Activated T-cell treated with anti-CD3 and anti-CD28 coated beads for 4 hours (primary cell): ENCODE results near the gene TOX3.

Experiments used
- DNase-seq: peaks from one replicate; pipeline ENCODE4 v3.0.0-alpha.2; 2020

TOX3 gene

DNA sequence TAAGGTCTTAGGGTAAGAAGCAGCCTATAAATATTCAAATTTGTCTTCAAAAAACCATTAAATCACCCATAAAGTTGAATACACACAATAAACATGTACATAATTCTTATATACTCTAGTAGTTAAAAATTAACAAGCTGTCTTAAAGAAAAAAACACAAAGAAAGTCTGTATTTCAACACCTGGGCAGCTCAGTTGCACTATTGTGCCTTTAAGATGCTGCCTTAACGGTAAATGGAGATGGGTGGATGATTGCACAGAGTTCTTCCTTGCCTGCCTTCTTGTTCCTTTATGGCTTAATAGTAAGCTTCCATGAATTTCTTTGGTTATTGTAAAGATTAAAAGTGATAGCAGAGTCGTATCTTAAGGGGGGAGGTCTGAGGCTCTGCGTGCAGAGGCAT lies 105.1 kb downstream of the TOX3 start:
- DNase-seq: no peak

DNA sequence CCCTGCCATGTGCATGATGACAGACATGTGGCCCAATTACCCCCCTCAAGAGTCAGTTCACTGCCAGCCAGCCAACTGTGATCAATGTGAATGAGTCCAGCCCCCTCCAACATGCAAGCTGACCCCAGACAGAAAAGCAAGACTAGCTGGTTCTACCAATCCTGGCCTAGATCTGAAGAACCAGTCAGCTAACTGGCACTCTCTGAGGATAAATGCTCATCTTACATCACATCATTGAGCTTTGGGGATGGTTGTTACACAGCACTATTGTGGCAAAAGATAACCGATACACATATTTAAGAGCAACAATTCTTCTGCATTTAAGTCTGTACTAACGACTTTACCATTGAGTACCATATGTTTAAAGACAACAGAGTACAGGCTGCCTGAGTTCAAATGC lies 106.7 kb downstream of the TOX3 start:
- DNase-seq: no peak

DNA sequence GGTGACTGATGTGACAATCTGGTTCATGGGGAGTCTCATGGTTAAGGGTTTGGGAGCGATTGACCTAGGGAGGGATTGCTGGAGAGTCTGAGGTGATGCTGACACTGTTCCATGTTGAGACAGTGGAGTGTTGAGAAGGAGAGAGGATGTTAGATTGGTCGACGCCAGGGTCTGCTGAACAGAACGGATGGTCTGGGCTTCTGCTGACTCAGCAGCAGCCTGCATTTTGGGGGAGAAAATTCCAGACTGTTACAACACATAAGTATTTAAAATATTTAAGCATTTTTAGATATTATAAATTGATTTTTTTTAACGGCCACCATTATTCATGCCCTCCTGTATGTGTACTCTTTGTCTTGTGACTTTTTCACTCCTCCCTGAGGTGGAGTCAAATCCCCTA lies 107.2 kb downstream of the TOX3 start:
- no peak for DNase-seq

DNA sequence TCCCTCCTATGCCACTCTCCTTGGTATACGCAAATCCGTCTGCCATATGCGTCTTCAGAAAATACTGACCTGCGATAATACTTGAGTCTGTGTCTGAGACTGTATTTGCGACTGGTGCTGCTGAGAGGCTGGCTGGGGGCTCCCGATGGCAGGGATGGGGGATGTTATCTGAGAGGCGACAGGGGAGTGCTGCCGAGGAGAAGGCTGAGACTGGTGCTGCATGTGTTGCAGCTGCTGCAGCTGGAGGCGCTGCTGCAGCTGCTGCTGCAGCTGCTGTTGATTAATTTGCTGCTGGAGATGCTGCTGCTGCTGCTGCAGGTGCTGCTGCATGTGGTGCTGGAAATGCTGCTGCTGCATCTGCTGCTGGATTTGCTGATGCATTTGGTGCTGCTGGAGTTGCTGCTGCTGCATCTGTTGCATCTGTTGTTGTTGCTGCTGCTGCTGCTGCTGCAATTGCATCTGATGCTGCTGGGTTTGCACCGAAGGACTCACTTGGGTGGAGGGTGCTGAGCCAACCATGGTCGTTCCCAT lies 107.7 kb downstream of the TOX3 start:
- DNase-seq: no peak

DNA sequence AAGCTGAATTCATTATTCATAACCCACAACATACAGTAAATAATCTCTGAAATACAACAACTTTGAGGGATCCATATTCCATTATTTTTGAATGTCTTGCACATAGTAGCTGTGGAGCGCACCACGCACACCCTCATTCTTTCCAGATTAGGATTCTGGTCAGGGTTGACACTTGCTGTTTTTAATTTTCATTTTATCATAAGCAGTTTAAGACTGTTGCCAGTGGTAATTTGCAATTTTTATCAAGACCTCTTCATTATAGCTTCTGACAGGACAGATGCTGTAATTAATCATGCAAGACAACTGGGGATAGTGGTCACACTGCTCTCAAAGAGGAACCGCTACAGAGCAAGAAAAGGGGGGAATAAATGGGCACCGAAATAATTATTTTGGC lies 109.7 kb downstream of the TOX3 start:
- DNase-seq: no peak

DNA sequence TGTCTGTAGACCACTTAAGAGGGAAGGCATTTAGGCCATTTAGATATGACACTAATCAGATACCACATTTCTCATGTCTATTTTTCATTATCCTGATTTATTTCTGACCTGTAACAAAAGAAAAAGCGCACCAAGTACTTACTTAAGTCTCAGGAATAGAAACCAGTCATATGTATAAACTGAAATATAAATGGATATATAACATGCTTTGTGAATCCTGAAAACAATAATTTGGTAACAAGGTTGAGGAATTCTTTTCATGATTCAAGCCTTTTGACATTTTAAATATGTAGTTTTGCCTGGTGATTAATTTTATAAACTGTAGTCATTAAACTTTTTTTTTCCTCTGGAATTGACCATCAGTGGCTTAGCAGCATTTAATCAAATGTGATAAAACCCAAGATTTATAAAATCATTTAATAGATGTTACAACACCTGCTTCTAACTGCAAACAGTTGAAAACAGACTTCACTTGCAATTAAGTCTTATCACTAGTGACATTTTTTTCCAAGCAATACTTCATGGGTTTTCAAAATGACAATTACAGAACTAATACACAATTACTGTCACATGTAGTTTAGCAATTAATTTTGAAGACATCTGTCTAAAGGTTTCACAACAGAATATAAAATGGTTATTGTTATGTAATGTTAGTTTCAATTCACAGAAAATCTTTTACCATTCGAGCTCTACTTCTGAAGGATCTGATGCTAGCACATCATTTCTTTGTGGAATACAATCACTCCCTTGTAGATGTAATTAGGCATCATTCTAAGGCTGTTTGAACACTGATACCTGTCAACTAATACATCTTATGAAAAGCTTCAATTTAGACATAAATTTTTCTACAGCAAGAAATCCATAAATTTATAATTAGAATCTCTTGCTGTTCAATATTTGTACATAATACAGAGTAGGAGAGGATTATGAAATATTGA lies 110.3 kb downstream of the TOX3 start:
- no peak for DNase-seq

DNA sequence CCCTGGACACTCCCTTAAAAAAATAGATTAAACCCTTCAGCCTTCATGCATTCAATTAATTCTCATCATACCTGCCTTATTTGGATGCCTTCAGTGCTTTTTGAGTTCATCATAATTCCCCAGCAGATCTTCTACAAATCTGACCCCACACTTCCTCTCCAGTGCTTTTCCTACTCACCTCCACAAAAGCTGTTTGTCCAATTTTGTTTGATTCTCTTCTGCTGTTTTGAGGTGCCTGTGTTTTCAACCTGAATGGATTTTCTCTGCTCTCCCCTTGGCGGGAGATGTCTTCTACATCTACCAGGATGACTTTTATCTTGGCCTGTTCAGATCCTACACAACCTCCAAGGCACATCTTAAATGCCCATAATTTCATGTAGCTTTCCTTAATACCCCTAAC lies 112.7 kb downstream of the TOX3 start:
- DNase-seq: no peak

DNA sequence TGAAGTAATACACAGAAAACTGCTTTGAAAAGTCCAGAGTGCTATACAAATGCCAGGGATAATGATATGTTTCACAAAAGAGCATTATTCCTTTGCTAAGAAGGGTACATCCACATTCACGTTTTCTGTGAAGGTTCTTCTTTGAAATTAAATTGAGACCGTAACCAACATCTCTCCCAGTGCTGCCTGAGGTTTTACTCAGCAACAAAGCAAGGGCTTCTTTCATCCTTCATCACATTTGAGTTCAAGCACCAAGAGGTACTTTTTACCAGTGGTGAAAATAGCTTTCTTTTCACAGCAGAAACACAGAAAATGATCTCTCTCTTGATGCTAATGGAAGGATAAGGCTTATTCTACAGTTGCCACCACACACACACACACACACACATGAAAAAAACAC lies 113.3 kb downstream of the TOX3 start:
- no peak for DNase-seq

DNA sequence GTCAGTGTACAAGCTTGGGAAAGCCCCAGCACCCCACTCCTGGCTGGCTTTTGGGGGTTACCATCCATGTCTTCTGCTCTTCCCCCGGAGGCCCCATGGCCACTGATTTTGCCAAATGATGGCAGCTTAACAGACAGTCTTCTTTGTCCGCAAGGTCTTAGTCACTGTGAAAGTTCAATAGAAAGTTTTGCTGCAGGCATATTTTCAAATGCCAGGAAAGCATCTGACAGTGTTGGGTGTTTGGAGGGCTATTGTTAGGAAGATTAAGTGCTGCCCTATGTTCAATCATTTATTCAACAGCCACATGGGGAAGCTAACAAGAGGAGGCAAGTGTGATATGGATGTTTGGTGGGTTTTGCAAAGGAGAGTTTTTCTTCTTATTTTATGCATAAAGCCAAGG lies 122.4 kb downstream of the TOX3 start:
- no peak for DNase-seq

DNA sequence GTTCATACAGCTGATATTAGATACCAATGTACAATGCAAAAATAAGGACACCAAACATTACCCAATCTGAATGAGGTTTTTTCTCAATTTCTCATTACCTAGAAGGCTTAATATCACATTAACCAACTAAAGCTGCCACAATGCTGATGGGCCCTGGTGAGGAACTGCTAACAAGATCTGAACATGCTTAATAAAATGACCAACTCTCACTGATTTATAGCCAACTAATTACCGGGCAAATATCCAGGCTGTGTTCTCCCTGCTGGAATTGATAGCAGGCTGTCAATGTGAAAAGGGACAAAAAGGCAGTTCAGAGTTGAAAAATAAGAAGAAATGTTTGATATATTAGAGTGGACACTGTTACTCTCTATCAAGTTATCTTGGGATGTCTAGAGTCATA lies 124.6 kb downstream of the TOX3 start:
- no peak for DNase-seq

DNA sequence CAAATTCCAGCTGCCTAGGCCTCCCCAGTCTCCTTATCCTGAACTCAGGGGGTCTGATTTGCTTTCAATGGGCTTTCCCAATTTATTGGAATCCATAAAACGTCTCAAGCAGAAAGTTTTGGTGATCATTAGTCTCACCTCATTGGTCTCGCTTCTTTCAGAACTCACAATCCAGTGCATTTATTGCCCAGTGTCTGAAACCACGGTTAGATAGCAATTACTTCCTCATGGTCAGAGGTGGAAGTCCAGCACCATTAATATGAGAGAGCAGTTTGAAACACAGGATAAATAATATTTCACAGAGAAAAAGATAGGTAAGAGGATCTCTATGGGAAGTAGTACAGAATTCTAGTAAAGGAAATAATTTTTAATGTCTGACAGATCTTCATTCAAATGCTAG lies 128.7 kb downstream of the TOX3 start:
- DNase-seq: no peak

DNA sequence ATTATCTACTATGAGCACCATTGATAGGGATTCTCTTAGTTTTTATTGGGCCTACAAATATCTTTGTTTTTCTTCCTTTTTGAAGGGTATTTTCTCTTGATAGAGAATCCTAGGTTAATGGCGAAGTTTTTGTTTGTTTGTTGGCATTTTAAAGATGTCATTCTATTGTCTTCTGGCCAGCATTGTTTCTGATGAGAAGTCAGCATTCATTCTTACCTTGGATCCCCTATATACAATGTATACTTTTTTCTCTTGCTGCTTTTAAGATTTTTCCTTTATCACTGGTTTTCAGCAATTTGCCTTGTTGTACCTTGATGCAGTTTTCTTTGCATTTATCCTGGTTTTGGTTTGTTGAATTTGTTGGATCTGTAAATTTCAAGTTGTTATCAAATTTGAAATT lies 130.1 kb downstream of the TOX3 start:
- DNase-seq: no peak

DNA sequence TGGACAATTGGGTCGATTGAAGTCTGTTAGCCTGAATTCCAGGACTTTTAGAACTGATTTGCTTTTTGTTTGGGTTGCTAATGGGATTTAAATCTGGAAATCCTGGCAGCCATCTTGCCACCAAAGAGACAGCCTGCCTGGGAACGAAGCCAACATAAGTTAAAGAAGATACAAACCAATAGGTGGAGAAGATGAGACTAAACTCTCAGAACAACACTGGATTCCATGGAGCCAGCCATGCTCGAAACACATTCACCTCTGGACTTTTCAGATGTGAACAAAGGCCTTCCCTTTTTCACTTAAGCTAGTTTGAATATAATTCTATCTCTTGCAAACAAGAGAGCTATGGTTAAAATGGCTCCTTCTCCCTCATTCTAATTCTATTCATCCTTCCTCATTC lies 135.9 kb downstream of the TOX3 start:
- DNase-seq: no peak

DNA sequence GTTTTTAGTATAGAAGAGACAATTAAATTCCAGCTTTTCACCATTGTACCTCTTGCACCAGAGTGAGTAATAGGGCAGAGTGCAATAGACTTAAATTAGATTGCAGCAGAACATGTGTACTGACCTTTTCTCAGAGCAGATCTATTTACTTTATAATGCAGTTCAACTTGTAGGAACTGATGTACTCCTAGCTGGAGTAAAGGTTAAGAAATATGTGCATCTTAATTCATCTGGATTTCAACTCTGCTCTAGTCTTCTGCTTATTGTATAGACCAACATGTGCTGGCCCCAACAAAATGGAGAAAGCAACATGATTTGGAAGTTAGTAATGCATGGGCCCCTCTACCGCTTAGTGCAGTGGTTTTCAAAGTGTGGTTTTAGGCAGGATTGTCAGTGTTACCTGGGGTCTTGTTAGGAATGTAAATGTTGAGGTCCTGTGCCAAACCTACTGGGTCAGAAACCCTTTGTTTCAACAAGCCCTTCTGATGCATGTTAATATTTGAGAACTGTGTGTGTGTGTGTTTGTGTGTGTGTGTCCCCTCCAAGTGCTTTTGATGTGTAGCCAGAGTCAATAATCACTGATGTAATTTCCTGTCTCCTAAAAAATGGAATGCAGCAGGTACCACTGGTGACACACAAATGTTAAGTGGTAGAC lies 138.6 kb downstream of the TOX3 start:
- DNase-seq: no peak

DNA sequence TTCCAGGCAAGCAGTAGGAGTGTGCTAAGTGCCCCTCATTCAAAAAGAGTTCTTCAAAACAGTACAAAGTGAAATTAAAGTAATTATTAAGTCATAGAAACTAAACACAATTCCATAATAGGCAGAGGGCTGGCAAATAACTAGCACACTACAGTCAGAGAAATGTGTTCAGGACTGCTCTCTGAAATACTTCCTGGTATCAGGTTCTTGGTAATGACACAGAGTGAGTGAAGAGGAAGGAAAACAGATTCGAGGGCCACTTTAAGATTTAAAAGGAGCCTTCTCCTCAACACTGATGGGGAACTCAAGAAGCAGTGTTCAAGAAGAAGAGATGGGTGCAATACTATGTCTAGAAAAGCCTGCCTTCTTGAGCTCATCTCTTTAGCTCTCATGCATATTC lies 139.2 kb downstream of the TOX3 start:
- no peak for DNase-seq

DNA sequence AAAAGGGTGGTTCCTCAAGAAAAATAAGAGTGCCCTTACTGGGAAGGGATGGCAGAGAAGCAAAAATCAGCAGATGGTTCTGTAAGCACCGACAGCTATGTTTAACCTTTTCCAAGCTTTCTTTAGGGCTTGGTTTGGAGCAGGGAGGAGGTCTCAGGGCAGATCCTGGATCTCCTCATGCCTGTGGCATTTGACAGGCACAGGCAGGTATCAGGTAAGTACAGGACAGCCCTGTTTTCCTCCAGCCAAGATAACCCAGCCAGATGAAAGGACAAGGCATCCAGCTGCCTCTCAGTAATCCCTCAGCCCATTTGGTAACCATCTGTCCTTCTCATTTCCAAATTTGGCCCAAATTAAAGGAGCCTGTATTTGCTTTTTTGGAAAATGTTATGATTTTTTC lies 141.5 kb downstream of the TOX3 start:
- no peak for DNase-seq

DNA sequence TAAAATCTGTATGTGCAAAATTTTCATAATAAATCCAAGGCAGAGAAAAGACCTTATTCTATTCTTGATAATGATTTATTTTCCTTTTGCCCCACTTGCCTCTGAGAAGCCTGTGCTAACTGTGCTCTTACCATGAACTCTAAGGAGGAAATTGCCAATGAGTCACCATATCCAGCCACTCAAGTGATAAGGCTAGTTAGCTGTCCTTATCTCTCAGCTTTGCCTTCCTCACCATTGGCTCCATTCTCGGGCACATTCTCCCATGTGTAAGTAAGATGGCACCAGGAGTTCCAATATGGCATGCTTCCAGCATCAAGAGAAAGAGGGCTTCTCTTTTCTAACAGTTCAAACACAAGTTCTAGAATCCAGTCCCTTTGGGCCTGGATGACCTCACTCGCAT lies 142.4 kb downstream of the TOX3 start:
- no peak for DNase-seq

DNA sequence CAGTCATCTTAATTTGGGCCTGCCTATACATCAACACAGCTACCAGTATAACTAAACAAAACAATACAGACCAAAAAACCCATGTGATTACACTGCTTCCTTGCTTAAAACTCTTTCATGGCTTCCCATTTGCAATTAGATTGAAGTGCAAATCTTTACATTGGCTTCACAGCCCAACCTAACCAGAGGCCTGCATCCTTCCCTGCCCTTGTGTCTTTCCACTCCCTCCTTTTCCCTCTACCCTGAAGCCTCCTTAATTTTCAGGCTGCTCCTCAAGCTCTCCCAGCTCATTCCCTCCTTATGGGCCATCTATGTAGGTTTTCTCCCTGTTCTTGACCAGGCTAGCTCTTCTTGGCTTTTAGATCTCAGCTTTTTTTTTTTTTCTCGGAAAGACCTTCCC lies 147.8 kb downstream of the TOX3 start:
- no peak for DNase-seq

DNA sequence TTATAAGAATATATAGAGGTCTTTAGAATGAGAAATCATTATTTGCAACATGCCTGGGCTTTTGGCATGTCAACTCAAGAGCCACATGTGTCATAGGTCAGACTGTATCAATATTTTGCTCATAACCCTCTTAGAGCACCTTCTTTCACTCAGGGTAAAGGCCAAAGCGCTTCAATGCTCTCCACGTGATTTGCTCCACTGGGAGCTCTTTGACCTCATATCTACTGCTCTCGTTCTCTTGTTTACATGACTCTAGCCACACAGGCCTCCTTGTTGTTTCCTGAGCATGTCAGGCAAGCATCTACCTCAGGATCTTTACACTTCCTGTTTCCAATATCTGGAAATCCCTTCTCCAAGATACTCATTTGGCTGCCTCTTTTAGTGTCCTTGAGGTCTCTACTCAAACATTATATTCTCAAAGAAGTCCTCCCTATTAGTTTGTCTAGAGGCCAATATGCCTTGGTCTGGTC lies 148.4 kb downstream of the TOX3 start:
- DNase-seq: no peak

DNA sequence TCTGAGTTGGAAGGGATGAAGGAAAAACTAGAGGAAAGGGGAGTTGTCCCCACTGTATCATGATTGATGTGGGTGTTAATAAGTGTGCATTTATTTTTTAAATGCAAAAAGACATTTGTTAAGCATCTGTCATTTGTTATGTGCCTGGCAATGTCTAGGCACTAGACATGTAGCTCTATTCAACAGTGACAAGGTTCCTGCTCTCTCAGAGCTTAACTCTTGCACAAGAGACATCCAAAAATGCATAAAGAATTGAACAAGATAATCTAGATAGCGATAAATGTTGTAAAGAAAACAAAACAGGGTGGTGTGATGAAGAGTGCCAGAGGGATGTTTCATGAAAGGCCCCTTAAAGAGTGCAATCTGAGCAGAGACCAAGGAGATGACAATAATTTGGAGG lies 148.9 kb downstream of the TOX3 start:
- DNase-seq: no peak

DNA sequence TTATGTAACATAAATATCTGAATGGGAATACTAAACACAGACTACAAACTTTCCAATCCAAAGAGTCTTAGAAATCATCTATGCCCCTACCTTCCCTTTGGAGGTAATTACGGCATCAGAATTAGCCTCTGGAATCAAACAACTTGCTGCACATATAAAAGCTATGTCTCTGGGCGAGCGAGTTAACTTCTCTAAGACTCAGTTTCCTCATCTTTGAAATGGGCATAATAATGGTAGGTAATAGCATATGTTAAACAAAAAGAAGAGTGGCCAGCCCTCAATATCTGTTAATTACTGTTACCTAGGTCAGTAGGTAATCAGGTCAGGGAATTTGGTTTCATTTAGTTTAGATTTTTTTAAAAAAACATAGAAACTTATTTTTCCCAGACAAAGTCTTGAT lies 153.5 kb downstream of the TOX3 start:
- no peak for DNase-seq

DNA sequence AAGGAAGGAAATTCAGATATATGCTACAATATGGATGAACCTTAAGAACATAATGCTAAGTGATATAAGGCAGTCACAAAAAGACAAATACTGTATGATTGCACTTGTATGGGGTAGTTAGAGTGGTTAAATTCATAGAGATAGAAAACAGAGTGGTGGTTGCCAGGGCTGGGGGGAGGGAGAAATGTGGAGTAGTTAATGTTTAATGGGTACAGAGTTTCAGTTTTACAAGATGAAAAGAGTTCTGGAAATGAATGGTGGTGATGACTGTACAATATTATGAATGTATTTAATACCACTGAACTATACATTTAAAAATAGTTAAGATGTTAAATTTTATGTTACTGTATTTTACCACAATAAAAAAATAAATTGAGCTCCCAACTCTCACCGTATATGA lies 157.9 kb downstream of the TOX3 start:
- DNase-seq: no peak
